HG03103 (cell line): ENCODE data around the gene GABRP.
"Not testable (repeated sequence)": the region's sequence is repeated elsewhere in the genome, so short reads cannot be mapped to it uniquely, and the experiment has no call there.

Experiments used
- ATAC-seq: cut with Tn5 transposase; IDR thresholded peaks from one replicate; pipeline ENCODE4 v1.9.1; 2021; ENCODE audit warnings: low read depth; ENCODE audit not compliant: unreplicated experiment

Gene GABRP

GRCh38 chr5:170788626-170789304, 5.2 kb downstream of the GABRP start:
- no peak for ATAC-seq

- ATAC-seq: no peak
Observed at GRCh38 chr5:170791325-170791954, 7.9 kb downstream of the GABRP start.

- no peak for ATAC-seq
Observed at GRCh38 chr5:170792878-170793277, 9.4 kb downstream of the GABRP start.

GRCh38 chr5:170795154-170795553, 11.6 kb downstream of the GABRP start:
- ATAC-seq: no peak

- no peak for ATAC-seq
Observed at GRCh38 chr5:170805666-170806065, 22.1 kb downstream of the GABRP start.

GRCh38 chr5:170809551-170809950, 26.0 kb downstream of the GABRP start:
- ATAC-seq: no peak

GRCh38 chr5:170811719-170812118, 28.2 kb downstream of the GABRP start:
- ATAC-seq: no peak

- no peak for ATAC-seq
Observed at GRCh38 chr5:170813231-170813630, 29.7 kb downstream of the GABRP start.

GRCh38 chr5:170817195-170817594, 33.7 kb downstream of the GABRP start:
- no peak for ATAC-seq

GRCh38 chr5:170818232-170818631, 34.7 kb downstream of the GABRP start:
- ATAC-seq: no peak

- no peak for ATAC-seq
Observed at GRCh38 chr5:170819824-170820223, 36.3 kb downstream of the GABRP start.

GRCh38 chr5:170821257-170821800, 37.8 kb downstream of the GABRP start:
- ATAC-seq: no peak

GRCh38 chr5:170826117-170826516, 42.6 kb downstream of the GABRP start:
- ATAC-seq: no peak

GRCh38 chr5:170832241-170832640, 48.7 kb downstream of the GABRP start:
- ATAC-seq: no peak

GRCh38 chr5:170833981-170834380, 50.5 kb downstream of the GABRP start:
- not testable (repeated sequence) for ATAC-seq

- no peak for ATAC-seq
Observed at GRCh38 chr5:170836226-170836625, 52.7 kb downstream of the GABRP start.

- no peak for ATAC-seq
Observed at GRCh38 chr5:170843870-170844269, 60.3 kb downstream of the GABRP start.

GRCh38 chr5:170844651-170845050, 61.1 kb downstream of the GABRP start:
- no peak for ATAC-seq

- ATAC-seq: no peak
Observed at GRCh38 chr5:170846416-170846815, 62.9 kb downstream of the GABRP start.

- no peak for ATAC-seq
Observed at GRCh38 chr5:170846846-170847245, 63.3 kb downstream of the GABRP start.

GRCh38 chr5:170848033-170848432, 64.5 kb downstream of the GABRP start:
- no peak for ATAC-seq

GRCh38 chr5:170849374-170849773, 65.8 kb downstream of the GABRP start:
- no peak for ATAC-seq
